GM19239 (cell line): Measurements from ENCODE around the gene GPR84.
A peak's percentile ranks its signal among the peaks of the same experiment; 100 is the strongest.

ENCODE experiments used
- DNase-seq: peaks from one replicate; pipeline ENCODE4 v3.0.0; 2011; ENCODE audit warnings: low spot score; ENCODE audit not compliant: insufficient read length
- FAIRE-seq: peaks from 2 replicates; lab custom pipeline; 2011; peaks lifted over from hg19 to GRCh38; lab: Jason Lieb, UNC

GPR84 gene

DNA sequence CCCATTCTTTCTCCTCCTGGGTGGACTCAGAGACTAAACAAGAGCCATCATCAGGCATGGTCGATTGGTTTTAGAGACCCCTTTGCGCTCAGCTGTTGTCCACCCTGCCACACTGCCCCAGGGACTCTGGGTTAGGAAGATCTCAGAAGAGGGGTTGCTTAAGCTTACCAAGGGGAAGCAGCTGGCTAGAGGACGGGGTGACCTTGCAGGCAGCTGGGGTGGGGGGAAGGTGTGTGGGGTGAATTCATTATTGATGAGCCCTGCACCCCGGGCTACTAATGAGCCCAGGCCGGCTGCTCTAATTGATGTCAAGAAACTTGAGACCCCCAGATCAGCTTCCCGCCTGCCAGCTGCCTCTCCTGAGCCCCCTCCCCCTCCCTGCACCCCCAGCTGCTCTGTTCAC lies 28.9 kb upstream of the GPR84 start:
- no peak for FAIRE-seq

GRCh38 chr12:54392485-54393206 lies 28.4 kb upstream of the GPR84 start:
- FAIRE-seq, result no peak
- DNase-seq, result no peak

More for the DNA sequence above, 28.9 kb upstream of the GPR84 start:
- no peak for DNase-seq

DNA sequence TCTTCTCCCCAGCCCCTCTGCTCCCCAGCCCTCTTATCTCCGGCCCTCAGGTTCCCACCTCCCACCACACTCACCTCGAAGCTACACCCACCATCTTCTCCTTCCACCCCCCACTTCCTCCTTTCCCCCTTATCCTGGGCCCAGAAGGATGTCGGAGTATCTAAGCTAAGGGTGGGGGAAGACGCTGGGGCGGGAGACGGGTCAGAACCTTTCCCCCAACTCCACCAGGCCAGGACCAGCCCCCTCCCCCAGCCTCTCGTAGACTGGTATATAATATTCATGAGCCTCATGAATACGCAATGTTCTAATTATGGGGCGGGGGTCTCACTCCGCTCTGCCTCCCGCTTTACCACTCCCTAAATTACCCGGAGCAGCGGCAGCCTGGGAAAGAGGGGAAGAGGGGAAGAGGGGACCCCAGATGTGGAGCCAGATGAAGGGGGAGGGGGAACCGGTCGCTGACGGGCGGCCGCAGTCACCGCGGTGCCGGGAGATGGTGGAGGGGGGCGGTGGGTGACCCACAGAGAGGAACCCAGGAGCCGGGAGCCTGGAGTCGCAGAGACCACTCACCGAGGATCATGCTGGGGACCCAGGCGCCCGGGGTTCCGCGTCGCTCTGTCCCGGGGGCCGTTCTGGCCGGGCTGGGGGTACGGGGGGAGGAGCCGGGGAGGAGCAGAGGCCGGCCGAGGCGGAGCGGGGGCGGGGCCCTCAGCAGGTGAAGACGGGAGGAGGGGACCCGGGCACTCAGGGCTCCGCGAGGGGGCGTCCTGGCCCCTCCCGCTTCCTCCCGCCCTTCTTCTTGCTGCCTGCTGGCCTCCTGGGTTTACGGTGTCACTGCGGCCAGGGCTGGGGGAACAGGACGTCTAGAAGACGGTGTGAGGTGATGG lies 26.6 kb upstream of the GPR84 start:
- peak; percentile 70 for DNase-seq
- no peak for FAIRE-seq

- no peak for DNase-seq
- FAIRE-seq, result no peak
Observed at GRCh38 chr12:54390176-54390667, 25.9 kb upstream of the GPR84 start.

DNA sequence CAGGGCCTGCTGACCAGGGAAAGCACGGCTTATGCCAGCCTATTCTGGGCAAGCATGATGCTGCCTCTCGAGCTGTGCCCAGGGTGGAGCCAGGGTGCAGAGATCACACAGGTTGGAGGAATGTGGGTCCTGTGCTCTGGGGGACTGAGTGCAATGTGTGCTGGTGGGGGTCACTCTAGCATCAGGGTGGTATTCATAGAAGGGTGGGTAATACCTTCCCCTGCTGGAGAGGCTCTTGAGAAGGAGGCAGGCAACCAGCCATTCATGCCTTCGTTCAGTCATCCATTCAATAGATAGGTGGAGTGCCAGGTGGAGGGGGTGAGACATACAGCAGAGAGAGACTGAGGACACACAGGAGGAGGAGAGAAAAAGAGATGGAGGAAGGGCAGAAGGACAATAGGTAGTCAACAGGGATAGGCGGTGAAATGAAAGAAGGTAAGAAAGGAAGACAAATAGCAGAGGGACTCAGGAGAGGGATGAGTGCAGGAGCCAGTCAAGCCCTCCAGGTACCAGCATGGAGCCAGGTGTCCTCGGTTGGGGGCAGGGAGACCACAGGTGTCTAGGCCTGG lies 25.4 kb upstream of the GPR84 start:
- DNase-seq, result no peak
- FAIRE-seq, result no peak

- no peak for FAIRE-seq
- no peak for DNase-seq
Observed at GRCh38 chr12:54389134-54389508, 24.8 kb upstream of the GPR84 start.

DNA sequence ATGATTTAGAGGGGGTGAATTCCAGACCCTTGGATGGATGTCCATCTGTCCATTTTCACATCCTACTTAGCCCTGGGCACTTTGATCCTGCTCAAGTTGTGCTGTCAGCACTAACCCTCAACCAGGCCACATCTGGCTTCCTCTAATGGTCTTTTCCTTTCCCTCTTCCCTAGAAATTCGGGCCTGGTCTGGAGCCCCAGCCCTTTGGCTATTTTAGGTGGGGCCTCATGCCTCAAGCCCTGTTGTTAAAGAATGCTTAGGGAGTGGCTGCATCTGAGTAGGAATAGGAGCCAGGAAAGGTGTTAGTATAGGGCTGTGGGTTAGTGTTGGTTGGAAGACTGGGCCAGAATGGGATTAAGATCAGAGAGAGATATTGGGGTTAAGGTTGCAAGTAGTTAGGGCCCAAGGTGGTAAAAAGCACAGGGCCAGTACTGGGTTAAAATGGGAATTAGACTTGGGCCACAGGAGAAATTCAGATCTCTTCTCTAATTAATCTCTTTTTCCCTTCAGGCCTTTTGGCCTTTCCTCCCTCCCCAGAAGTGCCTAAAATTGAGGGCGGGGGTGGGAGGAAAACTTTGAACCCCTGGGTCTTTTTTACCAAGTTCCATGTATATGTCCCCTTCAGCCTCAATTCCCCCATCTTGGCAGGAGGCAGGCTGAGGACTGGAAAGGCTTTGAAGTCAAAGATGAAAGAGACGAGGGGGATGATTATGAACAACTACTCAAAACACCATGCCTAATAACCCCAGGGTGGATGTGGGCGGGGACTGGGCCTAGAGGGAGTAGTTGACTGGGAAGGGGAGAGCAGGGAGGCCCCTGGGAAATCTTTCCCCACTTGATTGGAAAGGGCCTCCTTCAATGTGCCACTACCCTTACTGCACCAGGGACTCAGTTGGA lies 24.2 kb upstream of the GPR84 start:
- no peak for FAIRE-seq
- no peak for DNase-seq

- DNase-seq (no peak), FAIRE-seq (no peak)
Observed at GRCh38 chr12:54387114-54387467, 22.8 kb upstream of the GPR84 start.

- DNase-seq (no peak), FAIRE-seq (no peak)
Observed at GRCh38 chr12:54386403-54387113, 22.3 kb upstream of the GPR84 start.

DNA sequence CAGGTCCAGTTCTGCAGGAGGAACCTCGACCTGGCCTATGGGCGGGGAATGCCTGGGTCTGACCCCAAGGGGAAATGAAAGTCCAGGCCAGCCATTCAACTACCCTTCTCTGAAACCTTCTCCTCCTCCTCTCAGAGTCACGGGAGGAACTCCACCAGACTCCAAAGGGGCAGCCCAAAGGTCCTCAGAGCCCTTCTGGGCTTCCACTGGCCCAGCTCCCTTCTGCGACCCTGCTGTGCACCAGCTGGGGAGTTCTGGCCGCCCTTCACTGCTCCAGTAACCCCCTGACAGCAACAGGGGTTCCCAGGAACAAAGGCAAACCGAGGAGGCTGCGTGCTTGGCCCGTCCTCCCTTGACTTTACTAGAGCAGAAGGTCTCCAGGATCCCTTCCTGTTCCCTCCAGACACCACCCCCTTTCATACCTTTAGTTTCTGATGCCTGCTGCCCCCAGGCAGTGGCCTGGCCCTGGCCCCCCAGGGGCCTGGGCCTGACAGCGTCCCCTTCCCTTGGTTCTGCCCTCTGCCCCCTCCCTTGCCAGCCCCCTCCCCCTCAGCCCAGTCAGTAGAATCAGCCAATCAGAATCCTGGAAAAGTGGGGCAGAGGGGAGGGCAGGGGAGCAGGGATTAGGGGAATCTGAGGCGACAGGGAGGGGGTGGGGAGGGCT lies 21.1 kb upstream of the GPR84 start:
- peak; percentile 73 for FAIRE-seq
- no peak for DNase-seq

DNA sequence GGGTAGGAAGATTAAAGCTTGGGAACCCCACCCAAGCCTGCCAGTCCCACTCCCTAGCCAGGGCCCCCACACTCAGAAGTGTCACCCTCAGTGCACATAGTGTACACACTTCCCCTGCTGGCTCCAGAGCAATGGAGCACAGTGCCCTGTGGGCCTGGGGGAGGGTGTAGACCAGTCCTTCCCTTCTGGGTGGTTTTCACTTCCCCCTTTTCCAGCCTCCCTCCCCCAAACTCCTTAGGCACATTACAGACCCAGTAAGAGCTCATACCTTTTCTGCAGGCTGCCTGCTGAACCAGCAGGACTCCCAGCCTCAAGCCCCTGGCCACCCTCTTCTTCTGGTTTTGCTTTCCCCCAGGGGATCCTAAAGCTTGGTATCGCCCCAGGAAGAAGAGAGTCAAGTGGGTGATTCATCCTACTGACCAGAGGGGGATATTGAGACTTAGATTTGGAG lies 20.3 kb upstream of the GPR84 start, which contains the start of gene ZNF385A:
TSS of gene ZNF385A (minus strand) at position 143 of the 451 bp plus-strand sequence. CDS start 219 bp downstream, outside the sequence.
- DNase-seq (no peak), FAIRE-seq (no peak)

DNA sequence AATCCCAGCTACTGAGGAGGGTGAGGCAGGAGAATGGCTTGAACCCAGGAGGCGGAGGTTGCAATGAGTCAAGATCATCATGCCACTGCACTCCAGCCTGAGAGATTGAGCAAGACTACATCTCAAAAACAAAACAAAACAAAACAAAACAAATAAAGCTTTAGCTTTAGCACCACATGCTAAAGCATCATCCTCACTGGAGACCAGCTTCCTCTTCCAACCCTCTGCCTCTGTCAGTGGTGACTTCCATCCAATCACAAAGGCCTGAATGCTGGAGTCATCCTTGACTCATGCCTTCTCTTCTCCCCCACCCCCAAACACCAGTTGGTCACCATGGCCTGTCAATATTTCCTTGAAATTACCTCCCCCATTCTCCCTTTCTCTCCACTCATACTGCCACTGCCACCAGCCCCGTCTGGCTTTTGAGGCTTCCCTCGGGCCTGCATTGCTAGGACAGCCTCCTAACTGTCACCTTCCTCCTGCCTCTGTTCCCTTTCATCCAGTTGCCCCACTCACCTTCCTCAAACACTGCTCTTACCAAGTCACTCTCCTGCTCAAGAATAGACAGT lies 18.8 kb upstream of the GPR84 start:
- no peak for FAIRE-seq

DNA sequence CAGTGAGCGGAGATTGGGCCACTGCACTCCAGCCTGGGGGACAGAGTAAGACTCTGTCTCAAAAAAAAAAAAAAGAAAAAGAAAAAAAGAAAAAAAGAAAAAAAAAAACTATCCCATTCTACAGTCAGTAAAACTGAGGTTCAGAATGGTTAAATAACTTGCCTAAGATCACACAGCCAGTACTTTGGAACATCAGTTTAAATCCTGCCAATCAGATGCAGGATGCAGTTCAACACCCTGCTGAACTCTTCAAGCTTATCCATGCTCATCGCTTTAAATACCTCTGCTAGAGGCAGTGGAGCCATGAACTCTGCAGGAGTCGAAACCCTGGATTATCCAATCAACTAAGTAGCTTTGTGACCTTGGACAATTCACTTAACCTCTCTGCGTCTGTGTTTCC lies 16.9 kb upstream of the GPR84 start:
- FAIRE-seq, result no peak
- DNase-seq, result no peak

More for the DNA sequence above, 18.8 kb upstream of the GPR84 start:
- DNase-seq, result no peak

DNA sequence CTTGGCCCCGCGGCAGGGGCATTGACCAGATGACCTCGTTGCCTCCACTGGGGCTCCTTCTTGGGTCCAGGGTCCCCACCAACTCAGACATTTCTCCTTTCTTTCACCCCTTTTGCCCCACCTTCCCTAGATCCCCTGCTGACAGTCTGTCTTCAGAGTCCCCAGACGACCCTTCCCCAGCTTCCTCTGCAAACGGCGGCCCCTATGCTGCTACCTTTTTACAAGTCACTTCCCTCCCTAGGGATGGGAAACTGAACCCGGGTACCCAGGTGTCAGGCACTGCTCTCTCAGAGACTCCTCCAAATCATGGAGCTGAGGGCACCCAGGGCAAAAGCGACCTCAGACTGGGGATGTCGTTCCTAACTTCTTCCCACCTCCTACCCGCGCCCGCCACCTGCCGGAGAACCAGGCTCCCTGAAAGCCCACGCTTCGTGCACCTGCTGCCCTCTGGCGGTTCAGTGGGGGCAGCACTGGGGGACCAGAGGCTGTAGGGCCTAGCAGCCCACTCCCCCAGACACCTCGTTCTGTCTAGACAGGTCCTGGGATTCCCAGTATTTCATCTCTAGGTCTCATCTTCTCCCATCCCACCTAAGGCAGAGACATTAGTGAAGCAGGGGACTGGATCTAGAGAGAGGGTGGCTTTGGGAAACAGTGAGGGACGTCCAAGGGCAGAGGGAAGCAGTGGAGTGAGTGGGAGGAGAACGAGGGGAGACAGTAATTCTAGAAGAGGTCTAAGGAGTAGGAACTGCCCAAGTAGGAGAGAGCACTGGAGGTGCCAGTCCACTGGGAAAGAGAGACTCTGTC lies 15.3 kb upstream of the GPR84 start:
- FAIRE-seq, result peak; percentile 81
- peak; percentile 98 for DNase-seq

GRCh38 chr12:54378796-54379397 lies 14.6 kb upstream of the GPR84 start:
- DNase-seq, result no peak
- FAIRE-seq, result no peak

GRCh38 chr12:54377797-54378515 lies 13.7 kb upstream of the GPR84 start:
- FAIRE-seq (no peak), DNase-seq (no peak)

DNA sequence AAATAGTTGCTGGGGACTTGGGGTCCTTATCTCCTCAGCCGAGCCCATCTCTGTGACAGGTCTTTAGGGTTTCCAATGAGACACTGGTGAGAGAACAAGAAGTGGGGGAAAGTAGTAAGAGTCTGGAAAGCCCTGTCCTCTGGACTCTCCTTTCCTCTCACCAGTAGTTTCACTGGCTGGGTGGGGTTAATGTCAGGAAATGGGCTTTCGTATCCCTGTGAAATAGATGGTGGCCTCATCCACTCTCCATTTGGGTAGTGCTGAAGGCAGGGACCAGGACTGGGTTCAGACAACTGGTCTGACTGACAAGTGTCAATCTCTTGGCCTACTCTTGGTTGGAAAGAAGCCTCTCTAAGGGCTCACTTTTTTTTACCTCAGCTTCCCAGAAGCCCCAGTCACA lies 12.7 kb upstream of the GPR84 start:
- no peak for DNase-seq
- FAIRE-seq, result no peak
